Mesothelial cell of epicardium (in vitro differentiated cells): Measurements from ENCODE around the gene MTR. TPM values are rescaled to one million over a fixed set of nuclear protein-coding genes. Genes with fewer than 3 reads are reported as not detected.
A peak's percentile ranks its signal among the peaks of the same experiment; 100 is the strongest.

ENCODE experiments used
- DNase-seq, 2 experiments: peaks; one replicate each; pipeline ENCODE4 v3.0.0; 2021; ENCODE audit warnings: low spot score in 2 of 2; ENCODE audit not compliant: unreplicated experiment in 2 of 2
- H3K27ac Mint-ChIP-seq: 2 replicates; pipeline ENCODE4 v1.8.0; 2021; ENCODE audit warnings: mixed read lengths
- H3K27me3 Mint-ChIP-seq: 2 replicates; pipeline ENCODE4 v1.8.0; 2021; ENCODE audit warnings: low read depth, mixed read lengths
- H3K36me3 Mint-ChIP-seq: 2 replicates; pipeline ENCODE4 v1.8.0; 2021; ENCODE audit warnings: mixed read lengths
- H3K4me1 Mint-ChIP-seq: 2 replicates; pipeline ENCODE4 v1.8.0; 2021; ENCODE audit warnings: mixed read lengths
- H3K4me3 Mint-ChIP-seq: 2 replicates; pipeline ENCODE4 v1.8.0; 2021; ENCODE audit warnings: mild to moderate bottlenecking, moderate library complexity, mixed read lengths
- H3K9me3 Mint-ChIP-seq: 2 replicates; pipeline ENCODE4 v1.8.0; 2021; ENCODE audit warnings: mixed read lengths
- CTCF ChIP-seq: fragments of 200-600 bp; sonication (generic); IDR thresholded peaks from one replicate; pipeline ENCODE4 v1.5.0; 2021; ENCODE audit warnings: antibody characterized with exemption; ENCODE audit not compliant: unreplicated experiment
- total RNA-seq: library from RNA; stranded (reverse); gene quantifications from 3 replicates; pipeline ENCODE4 v1.2.1, GENCODE V29; 2021

Gene MTR
- total RNA-seq, 1 donor from 2014 or later = 62.5 TPM

DNA sequence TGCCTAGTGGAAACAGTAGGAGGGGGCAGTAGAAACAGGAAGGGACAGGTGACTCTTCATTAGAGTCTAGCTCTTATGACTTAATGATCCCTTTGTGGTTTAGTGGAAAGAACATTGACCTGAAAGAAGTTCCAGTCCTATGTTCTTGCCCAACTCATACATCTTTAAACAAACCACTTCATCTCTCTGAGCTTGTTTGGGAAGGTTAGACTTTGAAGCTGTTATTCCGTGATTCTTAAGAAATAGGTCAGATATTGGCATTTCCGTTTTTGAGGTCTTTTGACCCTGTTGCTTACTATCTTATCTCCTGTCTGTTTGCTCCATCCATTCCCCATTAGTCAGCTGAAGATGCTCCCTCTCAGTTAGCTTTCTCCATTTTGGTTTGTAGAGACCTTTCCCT is 38.5 kb downstream of the MTR start:
- peaks cover 34% of the 10 kb centered on the region for H3K36me3 Mint-ChIP-seq
- no peak overlapping the region for H3K4me3 Mint-ChIP-seq
- no peak overlapping the region for H3K27ac Mint-ChIP-seq
- H3K9me3 Mint-ChIP-seq = no peaks in the 10 kb centered on the region
- no peak for TF ChIP-seq CTCF
- peaks cover 27% of the 10 kb centered on the region for H3K4me1 Mint-ChIP-seq
- no peaks in the 10 kb centered on the region for H3K27me3 Mint-ChIP-seq
- no peak for DNase-seq

GRCh38 chr1:236834876-236835275 is 39.8 kb downstream of the MTR start:
- DNase-seq = no peak
- Mint-ChIP-seq H3K4me1 (peaks cover 25% of the 10 kb centered on the region), H3K9me3 (no peaks in the 10 kb centered on the region), H3K27me3 (no peaks in the 10 kb centered on the region), H3K36me3 (peaks cover 38% of the 10 kb centered on the region), H3K4me3 (no peak overlapping the region), H3K27ac (peak overlapping the region; percentile 41)
- TF ChIP-seq CTCF = no peak

GRCh38 chr1:236835491-236835890 is 40.4 kb downstream of the MTR start:
- H3K9me3 Mint-ChIP-seq = no peaks in the 10 kb centered on the region
- H3K27me3 Mint-ChIP-seq = no peaks in the 10 kb centered on the region
- no peak for TF ChIP-seq CTCF
- no peak for DNase-seq
- peaks cover 23% of the 10 kb centered on the region for H3K4me1 Mint-ChIP-seq
- no peak overlapping the region for H3K4me3 Mint-ChIP-seq
- H3K36me3 Mint-ChIP-seq = peaks cover 43% of the 10 kb centered on the region
- peak overlapping the region; percentile 41 for H3K27ac Mint-ChIP-seq

- DNase-seq = no peak
- H3K4me3 Mint-ChIP-seq = no peak overlapping the region
- H3K27ac Mint-ChIP-seq = peak overlapping the region; percentile 86
- H3K9me3 Mint-ChIP-seq = no peaks in the 10 kb centered on the region
- H3K36me3 Mint-ChIP-seq = peaks cover 45% of the 10 kb centered on the region
- H3K4me1 Mint-ChIP-seq = peaks cover 20% of the 10 kb centered on the region
- TF ChIP-seq CTCF = no peak
- H3K27me3 Mint-ChIP-seq = no peaks in the 10 kb centered on the region
Measured at GRCh38 chr1:236836157-236836556, 41.1 kb downstream of the MTR start.

DNA sequence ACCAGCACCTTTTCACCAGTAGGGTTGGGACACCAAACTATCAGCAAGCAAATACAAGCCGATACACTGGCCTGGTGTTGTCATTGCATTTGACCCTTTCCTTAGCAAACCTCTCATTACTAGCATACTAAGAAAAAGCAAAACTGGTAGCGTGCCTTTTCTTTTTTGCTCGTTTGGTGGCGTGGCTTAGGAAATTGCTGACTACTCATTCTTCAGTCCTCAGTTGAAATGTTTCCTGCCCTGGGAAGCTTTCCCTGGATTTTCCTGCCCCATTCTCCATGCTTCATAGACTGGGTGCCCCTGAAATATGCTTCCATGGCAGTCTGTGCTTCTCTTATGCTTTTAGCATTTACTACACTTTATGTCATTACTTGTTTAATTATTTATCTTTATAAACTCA is 42.0 kb downstream of the MTR start:
- Mint-ChIP-seq H3K27ac (no peak overlapping the region), H3K36me3 (peaks cover 44% of the 10 kb centered on the region), H3K9me3 (no peaks in the 10 kb centered on the region), H3K27me3 (no peaks in the 10 kb centered on the region), H3K4me1 (peaks cover 20% of the 10 kb centered on the region), H3K4me3 (no peak overlapping the region)
- no peak for TF ChIP-seq CTCF
- DNase-seq = no peak

- H3K27ac Mint-ChIP-seq = no peak overlapping the region
- H3K27me3 Mint-ChIP-seq = no peaks in the 10 kb centered on the region
- H3K36me3 Mint-ChIP-seq = peaks cover 43% of the 10 kb centered on the region
- no peak for TF ChIP-seq CTCF
- H3K4me1 Mint-ChIP-seq = peaks cover 20% of the 10 kb centered on the region
- no peak overlapping the region for H3K4me3 Mint-ChIP-seq
- DNase-seq = no peak
- no peaks in the 10 kb centered on the region for H3K9me3 Mint-ChIP-seq
Measured at GRCh38 chr1:236837897-236838296, 42.8 kb downstream of the MTR start.
